Measurements from ENCODE around the gene PLPPR4. TPM values are rescaled to one million over a fixed set of nuclear protein-coding genes. Genes with fewer than 3 reads are reported as not detected.

Gene PLPPR4
- total and polyA plus RNA-seq, 2 experiments from 2014 or later = 0.99 to 2.3 TPM

DNA sequence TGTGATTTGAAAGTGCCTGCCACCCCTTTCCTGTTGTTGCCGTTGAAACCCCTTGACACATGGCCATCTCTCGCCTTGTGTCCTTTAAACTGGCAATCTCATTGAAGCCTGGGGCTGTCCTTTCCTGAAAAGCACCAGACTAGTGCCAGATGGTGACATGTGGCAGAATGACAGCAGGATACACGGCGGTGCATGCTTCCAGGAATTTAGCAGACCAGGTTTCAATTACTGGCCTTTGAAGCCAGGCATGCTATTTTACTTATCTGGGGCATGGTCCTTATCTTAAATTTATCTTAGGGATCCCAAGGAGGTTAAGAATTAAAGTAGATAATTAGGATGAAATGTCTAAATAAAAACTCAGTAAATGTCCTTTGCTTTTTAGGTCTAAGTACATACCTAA lies 15.2 kb downstream of the PLPPR4 start:
- H4K20me1 ChIP-seq (replicated peaks; ENCODE audit: insufficient read depth) = no peaks in the 10 kb centered on the region
- Mint-ChIP-seq H3K36me3 (ENCODE audit: low read depth) (no peaks in the 10 kb centered on the region), H3K4me3 (no peak overlapping the region), H3K27me3 (ENCODE audit: insufficient read depth, low read depth, poor library complexity) (no peaks in the 10 kb centered on the region), H3K9me3 (no peaks in the 10 kb centered on the region), H3K27ac (no peak overlapping the region; the same call in 1 of the 2 replicates), H3K4me1 (no peaks in the 10 kb centered on the region)
- H3K27ac ChIP-seq (ENCODE audit: low read depth) = no peak overlapping the region
- no peaks in the 10 kb centered on the region for H3K79me2 ChIP-seq (replicated peaks; ENCODE audit: insufficient read depth)
- H3K4me2 ChIP-seq = no peak overlapping the region
- TF ChIP-seq, protein P1, sequence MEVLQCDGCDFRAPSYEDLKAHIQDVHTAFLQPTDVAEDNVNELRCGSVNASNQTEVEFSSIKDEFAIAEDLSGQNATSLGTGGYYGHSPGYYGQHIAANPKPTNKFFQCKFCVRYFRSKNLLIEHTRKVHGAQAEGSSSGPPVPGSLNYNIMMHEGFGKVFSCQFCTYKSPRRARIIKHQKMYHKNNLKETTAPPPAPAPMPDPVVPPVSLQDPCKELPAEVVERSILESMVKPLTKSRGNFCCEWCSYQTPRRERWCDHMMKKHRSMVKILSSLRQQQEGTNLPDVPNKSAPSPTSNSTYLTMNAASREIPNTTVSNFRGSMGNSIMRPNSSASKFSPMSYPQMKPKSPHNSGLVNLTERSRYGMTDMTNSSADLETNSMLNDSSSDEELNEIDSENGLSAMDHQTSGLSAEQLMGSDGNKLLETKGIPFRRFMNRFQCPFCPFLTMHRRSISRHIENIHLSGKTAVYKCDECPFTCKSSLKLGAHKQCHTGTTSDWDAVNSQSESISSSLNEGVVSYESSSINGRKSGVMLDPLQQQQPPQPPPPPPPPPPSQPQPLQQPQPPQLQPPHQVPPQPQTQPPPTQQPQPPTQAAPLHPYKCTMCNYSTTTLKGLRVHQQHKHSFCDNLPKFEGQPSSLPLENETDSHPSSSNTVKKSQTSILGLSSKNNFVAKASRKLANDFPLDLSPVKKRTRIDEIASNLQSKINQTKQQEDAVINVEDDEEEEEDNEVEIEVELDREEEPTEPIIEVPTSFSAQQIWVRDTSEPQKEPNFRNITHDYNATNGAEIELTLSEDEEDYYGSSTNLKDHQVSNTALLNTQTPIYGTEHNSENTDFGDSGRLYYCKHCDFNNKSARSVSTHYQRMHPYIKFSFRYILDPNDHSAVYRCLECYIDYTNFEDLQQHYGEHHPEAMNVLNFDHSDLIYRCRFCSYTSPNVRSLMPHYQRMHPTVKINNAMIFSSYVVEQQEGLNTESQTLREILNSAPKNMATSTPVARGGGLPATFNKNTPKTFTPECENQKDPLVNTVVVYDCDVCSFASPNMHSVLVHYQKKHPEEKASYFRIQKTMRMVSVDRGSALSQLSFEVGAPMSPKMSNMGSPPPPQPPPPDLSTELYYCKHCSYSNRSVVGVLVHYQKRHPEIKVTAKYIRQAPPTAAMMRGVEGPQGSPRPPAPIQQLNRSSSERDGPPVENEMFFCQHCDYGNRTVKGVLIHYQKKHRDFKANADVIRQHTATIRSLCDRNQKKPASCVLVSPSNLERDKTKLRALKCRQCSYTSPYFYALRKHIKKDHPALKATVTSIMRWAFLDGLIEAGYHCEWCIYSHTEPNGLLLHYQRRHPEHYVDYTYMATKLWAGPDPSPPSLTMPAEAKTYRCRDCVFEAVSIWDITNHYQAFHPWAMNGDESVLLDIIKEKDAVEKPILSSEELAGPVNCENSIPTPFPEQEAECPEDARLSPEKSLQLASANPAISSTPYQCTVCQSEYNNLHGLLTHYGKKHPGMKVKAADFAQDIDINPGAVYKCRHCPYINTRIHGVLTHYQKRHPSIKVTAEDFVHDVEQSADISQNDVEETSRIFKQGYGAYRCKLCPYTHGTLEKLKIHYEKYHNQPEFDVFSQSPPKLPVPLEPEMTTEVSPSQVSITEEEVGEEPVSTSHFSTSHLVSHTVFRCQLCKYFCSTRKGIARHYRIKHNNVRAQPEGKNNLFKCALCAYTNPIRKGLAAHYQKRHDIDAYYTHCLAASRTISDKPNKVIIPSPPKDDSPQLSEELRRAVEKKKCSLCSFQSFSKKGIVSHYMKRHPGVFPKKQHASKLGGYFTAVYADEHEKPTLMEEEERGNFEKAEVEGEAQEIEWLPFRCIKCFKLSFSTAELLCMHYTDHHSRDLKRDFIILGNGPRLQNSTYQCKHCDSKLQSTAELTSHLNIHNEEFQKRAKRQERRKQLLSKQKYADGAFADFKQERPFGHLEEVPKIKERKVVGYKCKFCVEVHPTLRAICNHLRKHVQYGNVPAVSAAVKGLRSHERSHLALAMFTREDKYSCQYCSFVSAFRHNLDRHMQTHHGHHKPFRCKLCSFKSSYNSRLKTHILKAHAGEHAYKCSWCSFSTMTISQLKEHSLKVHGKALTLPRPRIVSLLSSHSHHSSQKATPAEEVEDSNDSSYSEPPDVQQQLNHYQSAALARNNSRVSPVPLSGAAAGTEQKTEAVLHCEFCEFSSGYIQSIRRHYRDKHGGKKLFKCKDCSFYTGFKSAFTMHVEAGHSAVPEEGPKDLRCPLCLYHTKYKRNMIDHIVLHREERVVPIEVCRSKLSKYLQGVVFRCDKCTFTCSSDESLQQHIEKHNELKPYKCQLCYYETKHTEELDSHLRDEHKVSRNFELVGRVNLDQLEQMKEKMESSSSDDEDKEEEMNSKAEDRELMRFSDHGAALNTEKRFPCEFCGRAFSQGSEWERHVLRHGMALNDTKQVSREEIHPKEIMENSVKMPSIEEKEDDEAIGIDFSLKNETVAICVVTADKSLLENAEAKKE (CRISPR knock-in tag; IDR thresholded peaks at IDR 0.05) = no peak
- TF ChIP-seq, protein P2, sequence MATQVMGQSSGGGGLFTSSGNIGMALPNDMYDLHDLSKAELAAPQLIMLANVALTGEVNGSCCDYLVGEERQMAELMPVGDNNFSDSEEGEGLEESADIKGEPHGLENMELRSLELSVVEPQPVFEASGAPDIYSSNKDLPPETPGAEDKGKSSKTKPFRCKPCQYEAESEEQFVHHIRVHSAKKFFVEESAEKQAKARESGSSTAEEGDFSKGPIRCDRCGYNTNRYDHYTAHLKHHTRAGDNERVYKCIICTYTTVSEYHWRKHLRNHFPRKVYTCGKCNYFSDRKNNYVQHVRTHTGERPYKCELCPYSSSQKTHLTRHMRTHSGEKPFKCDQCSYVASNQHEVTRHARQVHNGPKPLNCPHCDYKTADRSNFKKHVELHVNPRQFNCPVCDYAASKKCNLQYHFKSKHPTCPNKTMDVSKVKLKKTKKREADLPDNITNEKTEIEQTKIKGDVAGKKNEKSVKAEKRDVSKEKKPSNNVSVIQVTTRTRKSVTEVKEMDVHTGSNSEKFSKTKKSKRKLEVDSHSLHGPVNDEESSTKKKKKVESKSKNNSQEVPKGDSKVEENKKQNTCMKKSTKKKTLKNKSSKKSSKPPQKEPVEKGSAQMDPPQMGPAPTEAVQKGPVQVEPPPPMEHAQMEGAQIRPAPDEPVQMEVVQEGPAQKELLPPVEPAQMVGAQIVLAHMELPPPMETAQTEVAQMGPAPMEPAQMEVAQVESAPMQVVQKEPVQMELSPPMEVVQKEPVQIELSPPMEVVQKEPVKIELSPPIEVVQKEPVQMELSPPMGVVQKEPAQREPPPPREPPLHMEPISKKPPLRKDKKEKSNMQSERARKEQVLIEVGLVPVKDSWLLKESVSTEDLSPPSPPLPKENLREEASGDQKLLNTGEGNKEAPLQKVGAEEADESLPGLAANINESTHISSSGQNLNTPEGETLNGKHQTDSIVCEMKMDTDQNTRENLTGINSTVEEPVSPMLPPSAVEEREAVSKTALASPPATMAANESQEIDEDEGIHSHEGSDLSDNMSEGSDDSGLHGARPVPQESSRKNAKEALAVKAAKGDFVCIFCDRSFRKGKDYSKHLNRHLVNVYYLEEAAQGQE (IDR thresholded peaks at IDR 0.05; ENCODE audit: unreplicated experiment) = no peak
- TF ChIP-seq EZH2 (IDR thresholded peaks at IDR 0.05; ENCODE audit: low read depth, unreplicated experiment) = no peak
- TF ChIP-seq JUNB (IDR thresholded peaks at IDR 0.05; ENCODE audit: unreplicated experiment) = no peak
- TF ChIP-seq EZH2phosphoT487 (IDR thresholded peaks at IDR 0.05; ENCODE audit: unreplicated experiment) = no peak
- TF ChIP-seq, protein P3, sequence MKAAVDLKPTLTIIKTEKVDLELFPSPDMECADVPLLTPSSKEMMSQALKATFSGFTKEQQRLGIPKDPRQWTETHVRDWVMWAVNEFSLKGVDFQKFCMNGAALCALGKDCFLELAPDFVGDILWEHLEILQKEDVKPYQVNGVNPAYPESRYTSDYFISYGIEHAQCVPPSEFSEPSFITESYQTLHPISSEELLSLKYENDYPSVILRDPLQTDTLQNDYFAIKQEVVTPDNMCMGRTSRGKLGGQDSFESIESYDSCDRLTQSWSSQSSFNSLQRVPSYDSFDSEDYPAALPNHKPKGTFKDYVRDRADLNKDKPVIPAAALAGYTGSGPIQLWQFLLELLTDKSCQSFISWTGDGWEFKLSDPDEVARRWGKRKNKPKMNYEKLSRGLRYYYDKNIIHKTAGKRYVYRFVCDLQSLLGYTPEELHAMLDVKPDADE (IDR thresholded peaks at IDR 0.05) = no peak
- no peak for TF ChIP-seq ZNF114 (CRISPR knock-in tag; IDR thresholded peaks at IDR 0.05)
- TF ChIP-seq NANOG (IDR thresholded peaks at IDR 0.05; ENCODE audit: borderline replicate concordance) = no peak
- no peak for TF ChIP-seq ZNF331 (CRISPR knock-in tag; IDR thresholded peaks at IDR 0.05; ENCODE audit: low read depth)
- TF ChIP-seq, protein P4, sequence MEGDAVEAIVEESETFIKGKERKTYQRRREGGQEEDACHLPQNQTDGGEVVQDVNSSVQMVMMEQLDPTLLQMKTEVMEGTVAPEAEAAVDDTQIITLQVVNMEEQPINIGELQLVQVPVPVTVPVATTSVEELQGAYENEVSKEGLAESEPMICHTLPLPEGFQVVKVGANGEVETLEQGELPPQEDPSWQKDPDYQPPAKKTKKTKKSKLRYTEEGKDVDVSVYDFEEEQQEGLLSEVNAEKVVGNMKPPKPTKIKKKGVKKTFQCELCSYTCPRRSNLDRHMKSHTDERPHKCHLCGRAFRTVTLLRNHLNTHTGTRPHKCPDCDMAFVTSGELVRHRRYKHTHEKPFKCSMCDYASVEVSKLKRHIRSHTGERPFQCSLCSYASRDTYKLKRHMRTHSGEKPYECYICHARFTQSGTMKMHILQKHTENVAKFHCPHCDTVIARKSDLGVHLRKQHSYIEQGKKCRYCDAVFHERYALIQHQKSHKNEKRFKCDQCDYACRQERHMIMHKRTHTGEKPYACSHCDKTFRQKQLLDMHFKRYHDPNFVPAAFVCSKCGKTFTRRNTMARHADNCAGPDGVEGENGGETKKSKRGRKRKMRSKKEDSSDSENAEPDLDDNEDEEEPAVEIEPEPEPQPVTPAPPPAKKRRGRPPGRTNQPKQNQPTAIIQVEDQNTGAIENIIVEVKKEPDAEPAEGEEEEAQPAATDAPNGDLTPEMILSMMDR (conservative IDR thresholded peaks at IDR 0.05; ENCODE audit: low read depth in 2 of 2) = no peak
- TF ChIP-seq POLR2AphosphoS5 (IDR thresholded peaks at IDR 0.05; ENCODE audit: low read depth) = no peak
- no peaks in the 10 kb centered on the region for H3K27me3 ChIP-seq (ENCODE audit: insufficient read depth)
- no peaks in the 10 kb centered on the region for H3F3A ChIP-seq (replicated peaks; ENCODE audit: low read depth)
- H3K9me2 ChIP-seq (ENCODE audit: insufficient read depth) = no peaks in the 10 kb centered on the region
- H3K4me1 ChIP-seq (ENCODE audit: insufficient read depth) = no peaks in the 10 kb centered on the region
- no peak for DNase-seq (ENCODE audit: low spot score)
- H2AFZ ChIP-seq = no peak overlapping the region
- H3K36me3 ChIP-seq (ENCODE audit: insufficient read depth) = no peaks in the 10 kb centered on the region
- H3K4me3 ChIP-seq = no peak overlapping the region
- no peak for ATAC-seq

Data from GM23338 (cell line).